SK-N-DZ (cell line): Measurements from ENCODE around the gene PPIF.

Source experiments
- DNase-seq: peaks from one replicate; pipeline ENCODE4 v3.0.0-alpha.2; 2015; ENCODE audit warnings: low spot score

The PPIF gene

DNA sequence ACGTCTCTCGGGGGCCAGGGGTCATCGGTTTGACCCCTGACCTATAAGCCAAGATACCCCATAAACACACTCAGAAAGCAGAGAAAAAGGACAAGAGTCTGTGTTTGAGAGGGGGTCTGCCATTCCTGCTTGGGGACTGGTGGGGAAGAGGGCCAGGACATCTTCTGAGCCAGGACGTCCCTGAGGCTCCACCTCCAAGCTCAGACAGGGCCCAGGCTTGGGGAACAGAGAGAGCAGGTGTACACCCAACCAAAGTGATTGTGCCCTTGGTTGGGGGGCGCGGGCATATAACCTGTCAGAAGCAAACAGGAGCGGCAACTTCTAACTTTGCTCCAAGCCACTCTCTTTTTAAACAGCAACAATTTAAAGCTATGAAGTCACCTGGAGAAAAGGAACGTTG, 33.9 kb upstream of the PPIF start:
- DNase-seq = no peak

DNA sequence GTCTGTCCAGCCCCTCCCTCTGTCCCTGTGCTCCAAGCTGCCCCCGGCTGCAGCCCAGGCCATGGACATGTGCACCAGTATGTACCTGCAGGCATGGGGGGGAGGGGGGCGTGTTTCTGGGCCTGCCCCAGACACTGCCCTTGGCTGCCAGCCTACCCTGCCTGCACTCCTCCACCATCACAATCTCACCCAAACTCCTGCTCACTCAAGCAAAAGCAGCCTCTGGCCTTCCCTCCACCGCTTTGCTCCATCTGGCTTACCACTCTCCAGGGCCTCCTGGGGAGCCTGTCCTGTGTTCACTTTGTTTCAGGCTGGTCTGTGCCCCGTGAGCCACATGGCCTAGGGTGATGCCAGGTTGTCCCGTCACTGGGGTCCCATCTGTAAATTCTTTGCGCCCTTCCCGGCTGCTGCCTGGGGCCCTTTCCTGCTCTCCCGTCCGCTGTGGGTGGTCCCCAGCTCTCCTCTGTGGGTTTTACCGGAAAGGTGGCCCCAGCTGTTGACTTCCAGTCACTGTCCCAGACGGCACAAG, 33.3 kb upstream of the PPIF start:
- DNase-seq = no peak

DNA sequence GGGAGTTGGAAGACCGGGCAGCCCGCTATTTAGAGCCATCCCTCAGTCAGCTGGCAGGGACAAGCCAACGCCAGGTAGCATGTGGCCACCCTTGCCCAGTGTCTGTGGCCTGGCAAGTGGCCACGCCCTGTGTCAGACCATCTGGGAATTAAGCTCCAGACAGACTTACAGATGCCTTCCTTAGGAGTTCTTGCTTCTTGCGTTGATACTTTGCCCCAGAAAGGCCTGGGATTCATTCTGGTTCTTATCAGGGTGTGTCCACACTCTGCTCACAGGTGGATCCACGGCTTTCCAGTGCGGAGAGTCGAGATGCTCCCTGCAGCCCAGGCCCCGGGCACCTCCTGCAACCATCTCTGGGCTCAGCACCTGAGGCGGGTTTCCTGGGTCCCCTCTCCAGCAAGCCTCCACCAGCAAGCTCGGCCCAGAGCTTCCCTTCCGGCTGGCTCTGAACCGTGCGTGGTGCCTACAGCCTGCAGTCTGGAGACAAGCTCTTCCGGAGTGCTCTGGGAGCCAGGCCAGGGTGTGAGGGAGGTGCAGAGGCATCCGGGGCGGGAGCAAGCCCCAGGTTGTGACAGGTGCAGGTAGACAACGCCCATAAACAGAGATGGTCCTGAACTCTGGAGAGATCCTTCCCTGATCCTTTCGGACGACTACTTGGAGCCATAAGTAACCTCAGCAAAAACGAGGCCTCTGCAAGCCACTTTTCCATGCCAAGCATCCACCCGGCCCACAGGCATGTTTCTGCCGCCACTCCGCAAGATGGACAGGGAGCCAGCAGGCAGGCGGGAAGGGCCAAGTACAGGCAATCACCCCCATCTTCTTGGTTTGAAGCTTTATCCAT, 32.3 kb upstream of the PPIF start:
- no peak for DNase-seq

- no peak for DNase-seq
Measured at GRCh38 chr10:79315602-79315920, 31.7 kb upstream of the PPIF start.

- peak; percentile 44 for DNase-seq
Measured at GRCh38 chr10:79316671-79317431, 30.4 kb upstream of the PPIF start.

DNA sequence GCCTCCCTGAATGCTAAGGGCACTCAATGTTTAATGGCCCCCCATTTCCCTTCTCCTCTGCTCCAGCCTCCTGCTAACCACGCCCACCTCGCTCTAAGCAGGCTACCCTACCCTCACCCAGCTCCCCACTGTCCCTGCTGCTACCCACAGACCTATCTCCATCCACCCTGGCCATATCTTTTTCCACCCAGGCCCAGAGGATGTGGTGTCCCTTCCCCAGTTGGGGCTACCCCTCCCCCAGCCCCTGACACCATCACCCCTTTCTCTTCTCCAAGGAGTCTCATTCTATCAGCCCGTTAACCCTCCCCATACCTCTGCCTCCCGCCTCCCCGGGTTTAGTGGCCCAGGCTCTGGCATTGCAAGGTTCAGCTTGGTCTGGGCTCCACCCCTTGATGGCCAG, 28.9 kb upstream of the PPIF start:
- DNase-seq = no peak

GRCh38 chr10:79319115-79319771, 28.0 kb upstream of the PPIF start:
- no peak for DNase-seq

DNA sequence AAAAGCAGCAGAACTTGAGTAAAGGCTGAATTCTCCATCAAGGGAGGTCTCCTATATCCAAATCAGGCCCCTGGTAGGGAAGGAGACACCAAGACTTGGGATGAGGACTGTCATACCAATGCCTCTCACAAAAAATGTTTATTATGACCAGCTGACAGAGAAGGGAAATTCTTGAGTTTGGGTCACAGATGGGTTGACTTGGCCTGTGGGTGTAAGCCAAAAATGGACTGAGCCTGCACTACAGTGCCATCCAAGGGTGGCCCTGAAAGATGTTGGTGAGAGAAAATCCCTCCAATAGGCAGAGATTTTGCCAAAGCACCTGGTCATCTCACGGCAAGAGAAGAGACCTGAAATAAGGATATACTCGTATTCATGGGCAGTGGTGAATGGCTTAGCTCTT, 27.0 kb upstream of the PPIF start:
- DNase-seq = no peak

- no peak for DNase-seq
Measured at GRCh38 chr10:79320820-79321493, 26.3 kb upstream of the PPIF start.

DNA sequence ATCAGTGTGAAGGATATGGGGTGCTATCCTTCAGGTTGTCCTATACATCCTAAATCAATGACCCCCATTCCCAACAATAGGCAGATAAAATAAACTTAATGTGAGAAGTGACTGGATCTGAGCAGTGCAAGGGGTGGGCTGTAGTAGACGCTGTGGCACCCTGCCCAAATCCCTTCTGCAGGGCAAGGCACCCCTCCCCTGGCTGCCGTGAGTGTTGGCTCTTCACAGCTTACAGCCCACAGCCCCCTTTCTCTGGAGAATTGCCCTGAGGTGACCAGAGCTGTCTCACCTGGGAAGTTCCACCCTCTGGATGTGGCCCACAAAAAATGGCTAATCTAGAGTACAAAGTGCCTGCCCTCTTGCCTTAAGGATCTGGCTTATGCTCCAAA, 25.8 kb upstream of the PPIF start:
- no peak for DNase-seq

GRCh38 chr10:79321951-79322350, 25.3 kb upstream of the PPIF start:
- no peak for DNase-seq

DNA sequence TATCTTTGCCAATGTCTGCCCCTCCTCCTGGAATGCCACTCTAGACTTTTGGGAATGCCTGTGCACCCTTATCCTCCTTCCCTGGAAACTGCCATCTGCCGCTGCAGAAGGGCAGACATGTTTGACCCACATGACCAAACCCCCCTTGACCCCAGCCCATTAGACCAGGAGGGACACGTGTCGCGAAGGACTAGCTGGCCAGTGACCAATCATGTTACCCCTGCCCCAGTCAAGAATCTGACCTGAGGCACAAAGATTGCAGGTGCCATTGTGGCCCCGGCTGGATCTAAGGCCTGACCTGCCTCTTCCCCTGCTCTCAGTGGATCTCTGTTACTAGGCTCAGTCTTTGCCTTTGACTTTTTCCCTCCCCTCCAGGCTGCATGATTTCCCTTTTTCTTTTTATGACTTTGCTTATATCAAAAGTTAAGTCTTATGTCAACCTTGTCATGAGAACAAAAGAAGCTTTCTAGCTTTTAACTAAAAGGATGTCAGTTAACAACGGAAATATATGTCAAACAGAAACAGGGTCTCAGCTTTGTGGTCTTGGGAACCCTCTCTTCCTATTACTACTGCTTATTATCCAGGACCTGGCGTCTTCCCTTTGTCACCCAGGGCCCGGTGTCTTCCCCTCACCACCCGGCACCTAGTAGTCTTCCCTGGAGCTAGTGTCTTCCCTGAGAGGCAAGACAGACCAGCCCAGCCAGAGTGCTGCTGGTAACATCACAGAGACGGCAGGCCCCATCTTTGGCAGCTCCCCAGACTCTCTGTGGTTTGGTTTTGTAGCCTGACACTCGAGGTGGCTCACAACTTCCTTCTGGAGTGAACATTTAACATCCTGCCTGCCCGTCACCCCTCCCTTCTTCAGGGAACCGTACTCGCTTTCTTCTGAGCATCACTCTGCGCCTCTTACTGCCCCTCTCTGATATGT, 24.4 kb upstream of the PPIF start:
- DNase-seq = no peak

GRCh38 chr10:79323602-79324001, 23.7 kb upstream of the PPIF start:
- DNase-seq = no peak

DNA sequence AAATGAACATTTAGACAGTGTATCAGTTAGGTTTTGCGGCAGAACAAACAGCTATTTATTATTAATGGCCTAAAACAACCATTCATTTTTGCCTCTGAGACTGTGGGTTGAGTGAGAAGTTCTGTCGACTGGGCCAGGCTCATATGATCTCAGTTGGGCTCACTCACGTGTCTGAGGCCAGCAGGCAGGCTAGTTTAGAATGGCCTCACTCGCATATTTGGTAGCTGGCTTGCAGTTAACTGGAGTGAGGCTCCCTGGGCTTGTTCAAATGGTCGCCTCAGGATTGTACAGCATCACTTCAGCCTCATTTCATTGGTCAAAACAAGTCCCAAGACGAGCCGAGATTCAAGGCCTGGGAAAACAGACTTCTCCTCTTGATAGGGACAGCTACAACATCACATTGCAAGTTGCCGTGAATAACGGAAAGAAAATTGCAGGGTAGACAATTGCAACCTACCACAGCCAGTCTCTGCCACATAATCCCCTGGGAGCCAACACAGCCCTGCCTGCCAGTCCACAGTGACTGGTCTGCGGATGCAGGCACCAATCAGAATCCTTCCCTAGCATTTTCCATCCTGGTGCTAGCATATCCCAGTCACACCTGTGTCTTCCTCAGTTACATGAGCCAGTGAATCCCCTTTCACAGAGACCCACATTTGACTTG, 23.1 kb upstream of the PPIF start:
- DNase-seq = peak; percentile 38

DNA sequence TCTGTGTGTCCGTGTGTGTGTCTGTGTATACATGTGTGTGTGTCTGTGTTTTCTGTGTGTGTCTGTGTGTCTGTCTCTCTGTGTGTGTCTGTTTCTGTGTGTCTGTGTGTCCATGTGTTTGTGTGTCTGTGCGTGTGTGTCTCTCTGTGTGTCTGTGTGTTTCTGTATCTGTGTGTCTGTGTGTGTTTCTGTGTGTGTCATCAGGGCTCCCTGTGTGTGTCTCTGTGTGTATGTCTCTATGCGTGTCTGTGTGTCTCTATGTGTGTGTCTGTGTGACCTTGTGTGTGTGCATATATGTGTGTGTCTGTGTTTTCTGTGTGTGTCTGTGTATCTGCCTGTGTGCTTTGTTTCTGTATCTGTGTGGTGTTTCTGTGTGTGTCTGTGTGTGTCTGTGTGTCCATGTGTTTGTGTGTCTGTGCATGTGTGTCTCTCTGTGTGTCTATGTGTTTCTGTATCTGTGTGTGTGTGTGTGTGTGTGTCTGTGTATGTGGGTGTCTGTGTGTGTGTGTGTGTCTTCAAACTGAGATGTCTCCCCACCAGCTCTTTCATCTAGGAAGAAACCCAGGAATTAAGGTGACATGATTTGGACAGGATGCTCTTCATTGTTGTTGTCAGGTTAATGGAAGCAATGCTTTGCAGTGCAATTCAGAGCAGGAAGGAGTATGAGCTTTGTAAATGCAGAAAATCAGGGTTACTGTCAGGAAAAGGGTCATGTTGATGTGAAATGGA, 20.7 kb upstream of the PPIF start:
- no peak for DNase-seq

- no peak for DNase-seq
Measured at GRCh38 chr10:79327090-79327457, 20.2 kb upstream of the PPIF start.

DNA sequence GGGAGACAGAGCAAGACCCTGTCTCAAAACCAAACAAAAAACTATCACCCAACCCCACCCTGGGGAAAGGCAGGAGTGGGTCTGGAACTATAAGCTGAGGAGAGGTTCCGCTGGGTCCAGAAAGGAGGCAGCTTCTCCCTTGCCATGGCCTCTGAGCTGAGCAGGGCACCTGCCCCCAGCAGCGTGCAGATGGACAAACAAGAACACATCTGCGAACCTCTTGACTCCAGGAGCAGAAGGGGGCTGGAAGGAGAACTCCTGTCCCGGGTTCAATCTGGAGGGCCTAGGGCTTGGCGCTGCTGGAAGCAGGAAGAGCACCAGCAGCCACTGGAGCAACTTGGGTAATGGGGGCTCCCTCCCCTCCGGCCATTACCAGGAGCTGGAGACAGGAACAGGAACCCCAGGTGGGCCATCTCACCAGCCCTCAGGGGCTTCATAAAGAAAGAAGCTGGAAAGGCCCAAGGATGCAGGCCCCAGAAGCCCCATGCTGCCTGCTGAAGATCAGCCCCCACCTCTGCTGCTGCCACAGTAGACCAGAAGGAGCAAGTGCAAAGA, 19.0 kb upstream of the PPIF start:
- no peak for DNase-seq

DNA sequence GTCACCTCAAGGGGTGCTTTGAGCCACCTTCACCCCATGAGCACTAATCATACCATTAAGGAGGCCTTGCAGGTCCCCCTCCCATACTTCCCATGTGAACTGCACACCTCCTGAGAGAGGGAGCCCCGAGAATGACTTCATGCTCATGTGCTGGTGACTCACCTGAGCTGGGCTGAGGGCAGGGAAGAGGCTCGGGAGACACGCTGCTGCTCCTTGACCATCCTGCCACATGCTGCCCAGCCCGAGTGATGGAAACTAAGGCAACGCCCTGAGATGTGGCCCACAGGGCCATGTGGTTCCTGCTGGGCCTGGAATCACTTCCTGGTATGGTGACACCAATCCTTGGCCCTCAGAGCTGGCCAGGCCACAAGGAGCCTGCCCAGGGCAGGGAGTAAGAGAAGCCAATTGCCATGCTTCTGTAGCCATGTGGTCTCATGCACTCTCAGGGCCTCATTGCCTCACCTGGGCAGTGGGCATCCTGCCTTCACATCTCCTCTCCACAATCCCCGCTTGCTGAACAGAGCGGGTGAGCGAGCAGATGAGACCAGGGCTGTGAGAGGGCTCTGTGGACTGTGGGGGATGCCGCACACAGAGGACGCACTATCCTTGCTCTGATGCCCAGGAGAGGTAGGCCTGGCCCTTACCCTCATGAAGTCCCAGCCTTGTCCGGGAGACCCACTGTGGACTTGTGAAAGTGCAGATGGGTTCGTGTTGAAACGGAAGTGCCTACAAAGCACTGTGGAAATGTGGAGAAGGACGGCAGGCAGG, 18.3 kb upstream of the PPIF start:
- no peak for DNase-seq

- no peak for DNase-seq
Measured at GRCh38 chr10:79329529-79329928, 17.7 kb upstream of the PPIF start.
